A673 (cell line): ENCODE data around the gene LCAT. TPM values are rescaled to one million over a fixed set of nuclear protein-coding genes. Genes with fewer than 3 reads are reported as not detected.

ENCODE experiments used
- BruUV-seq: library from RNA; stranded (reverse); fragments of 400-500 nt; replicated peaks from 2 replicates; lab custom pipeline; 2021; lab: Mats Ljungman, UMichigan
- CTCF ChIA-PET: fragments of 300-600 bp; sonication (Branson Sonifier 250); formaldehyde crosslinking; loops from one replicate; lab custom pipeline; 2022; ENCODE audit warnings: antibody characterized with exemption; lab: Charles Lee
- POLR2A ChIA-PET: fragments of 300-600 bp; sonication (Branson Sonifier 250); formaldehyde crosslinking; loops from one replicate; lab custom pipeline; 2022; ENCODE audit warnings: antibody characterized with exemption; ENCODE audit not compliant: low non-redundant PET; lab: Charles Lee
- DNase-seq: peaks from one replicate; pipeline ENCODE4 v3.0.0-alpha.2; 2015; ENCODE audit warnings: low spot score
- H3K27ac ChIP-seq: fragments of 200-600 bp; sonication (generic); 2 replicates; pipeline ENCODE4 v1.5.1; 2016; ENCODE audit warnings: mixed run types, low read depth, mild to moderate bottlenecking, mixed read lengths, antibody characterized with exemption, low read length; ENCODE audit not compliant: poor library complexity, severe bottlenecking
- H3K27me3 ChIP-seq: fragments of 200-600 bp; sonication (generic); replicated peaks from 2 replicates; pipeline ENCODE4 v1.6.1; 2017; ENCODE audit warnings: mixed run types, low read depth, mild to moderate bottlenecking, mixed read lengths, antibody characterized with exemption, low read length; ENCODE audit not compliant: insufficient read depth, poor library complexity
- H3K36me3 ChIP-seq: fragments of 200-600 bp; sonication (generic); 2 replicates; pipeline ENCODE4 v1.6.1; 2016; ENCODE audit warnings: mixed run types, mild to moderate bottlenecking, mixed read lengths, antibody characterized with exemption, low read length; ENCODE audit not compliant: insufficient read depth, poor library complexity, severe bottlenecking
- H3K4me1 ChIP-seq: fragments of 200-600 bp; sonication (generic); 2 replicates; pipeline ENCODE4 v1.6.1; 2017; ENCODE audit warnings: mixed run types, mild to moderate bottlenecking, mixed read lengths, antibody characterized with exemption, low read length; ENCODE audit not compliant: insufficient read depth, poor library complexity, severe bottlenecking
- H3K4me3 ChIP-seq: fragments of 200-600 bp; sonication (generic); 2 replicates; pipeline ENCODE4 v1.5.1; 2016; ENCODE audit warnings: low read depth, mixed run types, mild to moderate bottlenecking, mixed read lengths, low read length; ENCODE audit not compliant: poor library complexity, severe bottlenecking
- H3K9me3 ChIP-seq: fragments of 200-600 bp; sonication (generic); 2 replicates; pipeline ENCODE4 v1.6.1; 2016; ENCODE audit warnings: mixed run types, low read depth, mild to moderate bottlenecking, mixed read lengths, antibody characterized with exemption, low read length; ENCODE audit not compliant: poor library complexity, severe bottlenecking
- CTCF ChIP-seq: fragments of 300-800, 200-600 bp; sonication (generic); conservative IDR thresholded peaks from 2 replicates; pipeline ENCODE4 v1.5.1; 2017; ENCODE audit warnings: low read depth, mild to moderate bottlenecking, antibody characterized with exemption, low read length, moderate library complexity, mixed read lengths
- EZH2 ChIP-seq: fragments of 200-600 bp; sonication (generic); IDR thresholded peaks from 2 replicates; pipeline ENCODE4 v1.6.1; 2017; ENCODE audit warnings: borderline replicate concordance, low read depth, mild to moderate bottlenecking, mixed read lengths, antibody characterized with exemption, low read length; ENCODE audit not compliant: poor library complexity, severe bottlenecking
- intact Hi-C: fragments of 100-400 bp; cut with micrococcal nuclease; formaldehyde crosslinking; loops from one replicate; pipeline ENCODE4 v1.10.0; 2022; ENCODE audit not compliant: unreplicated experiment
- total RNA-seq: library from RNA; stranded (reverse); gene quantifications from 2 replicates; pipeline ENCODE4 v1.2.3, GENCODE V29; 2021

The LCAT gene
- total RNA-seq, 1 experiment from 2014 or later: 17.6 TPM

- no peak overlapping the region for H3K27ac ChIP-seq
- ChIA-PET POLR2A (no interaction called here), CTCF (no interaction called here)
- BruUV-seq: no TSS peak
- TF ChIP-seq CTCF (no peak), EZH2 (no peak)
- H3K4me3 ChIP-seq: no peak overlapping the region
- intact Hi-C loops: loop anchor here (1.0 kb wide), 2 partner anchors 48 to 237 kb away; no protein-coding TSS in a partner anchor
- H3K4me1 ChIP-seq: peaks cover 5% of the 10 kb centered on the region
- no peaks in the 10 kb centered on the region for H3K9me3 ChIP-seq
- no peaks in the 10 kb centered on the region for H3K36me3 ChIP-seq
- H3K27me3 ChIP-seq: no peaks in the 10 kb centered on the region
- DNase-seq: no peak
These were observed 48.8 kb upstream of the LCAT start for GRCh38 chr16:67992661-67993206.

GRCh38 chr16:67990018-67990386 is 46.1 kb upstream of the LCAT start:
- Histone ChIP-seq H3K27me3 (no peaks in the 10 kb centered on the region), H3K4me3 (no peak overlapping the region), H3K9me3 (no peaks in the 10 kb centered on the region), H3K36me3 (no peaks in the 10 kb centered on the region), H3K4me1 (peaks cover 5% of the 10 kb centered on the region), H3K27ac (no peak overlapping the region)
- DNase-seq: no peak
- ChIA-PET POLR2A (no interaction called here), CTCF (no interaction called here)
- no TSS peak for BruUV-seq
- intact Hi-C loops: no loop called here
- TF ChIP-seq CTCF (no peak), EZH2 (no peak)

- TF ChIP-seq CTCF (no peak), EZH2 (no peak)
- DNase-seq: no peak
- no peaks in the 10 kb centered on the region for H3K27me3 ChIP-seq
- no peaks in the 10 kb centered on the region for H3K36me3 ChIP-seq
- no TSS peak for BruUV-seq
- ChIA-PET CTCF (no interaction called here), POLR2A (no interaction called here)
- intact Hi-C loops: no loop called here
- no peaks in the 10 kb centered on the region for H3K9me3 ChIP-seq
- no peak overlapping the region for H3K4me3 ChIP-seq
- H3K27ac ChIP-seq: no peak overlapping the region
- H3K4me1 ChIP-seq: peaks cover 5% of the 10 kb centered on the region
These were observed 45.5 kb upstream of the LCAT start for GRCh38 chr16:67989322-67990017.
